IPS-11a (cell line): Measurements from ENCODE around the gene NFYA.
A peak's percentile ranks its signal among the peaks of the same experiment; 100 is the strongest.

Experiments used
- H3K4me3 ChIP-seq: one replicate; pipeline ENCODE4 v1.5.1; 2013; ENCODE audit warnings: low read depth, low read length, control low read depth

Gene NFYA

DNA sequence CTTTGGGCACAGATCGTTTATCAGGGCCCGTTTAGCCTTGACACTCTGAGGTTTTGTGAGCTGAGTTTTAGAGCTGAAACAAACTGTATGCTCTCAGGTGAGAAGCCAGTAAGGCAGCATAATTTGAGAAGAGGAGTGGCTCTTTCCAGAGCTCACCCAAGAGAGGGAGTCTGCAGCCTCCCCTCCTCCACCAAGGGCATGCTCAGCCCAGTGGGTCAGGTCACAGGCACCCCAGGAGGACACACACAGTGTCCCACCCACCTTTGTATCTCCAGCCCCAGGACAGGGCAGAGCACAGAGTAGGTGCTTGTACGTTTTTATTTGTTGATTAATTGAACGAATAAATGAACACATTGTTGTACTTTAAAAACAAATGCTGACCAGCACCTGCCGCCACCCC is 27.1 kb upstream of the NFYA start:
- no peak overlapping the region for H3K4me3 ChIP-seq

GRCh38 chr6:41046084-41046483 is 26.7 kb upstream of the NFYA start:
- H3K4me3 ChIP-seq = no peak overlapping the region

GRCh38 chr6:41047306-41047705 is 25.5 kb upstream of the NFYA start:
- no peak overlapping the region for H3K4me3 ChIP-seq

- H3K4me3 ChIP-seq = no peak overlapping the region
Observed at GRCh38 chr6:41047745-41048732, 24.7 kb upstream of the NFYA start.

- H3K4me3 ChIP-seq = no peak overlapping the region
Observed at GRCh38 chr6:41049521-41049920, 23.3 kb upstream of the NFYA start.

GRCh38 chr6:41049955-41050354 is 22.8 kb upstream of the NFYA start:
- no peak overlapping the region for H3K4me3 ChIP-seq

DNA sequence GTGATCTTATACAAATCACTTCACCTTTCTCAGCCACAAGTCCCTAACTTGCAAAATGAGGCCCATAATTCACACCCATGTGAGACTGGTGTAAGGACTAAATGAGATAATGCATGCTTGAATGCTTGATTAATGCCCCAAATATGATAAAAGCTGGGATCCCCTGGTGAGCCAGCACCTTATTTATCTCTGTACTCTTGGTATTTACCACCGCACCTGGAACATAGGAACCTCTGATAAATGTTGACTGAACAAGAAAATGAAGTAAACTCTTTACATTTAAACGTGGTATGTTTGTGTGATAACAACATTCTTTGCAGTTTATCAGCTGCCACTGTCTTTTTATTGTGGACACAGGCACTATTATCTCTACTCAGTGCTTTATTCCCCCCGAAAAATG is 22.2 kb upstream of the NFYA start:
- H3K4me3 ChIP-seq = no peak overlapping the region

DNA sequence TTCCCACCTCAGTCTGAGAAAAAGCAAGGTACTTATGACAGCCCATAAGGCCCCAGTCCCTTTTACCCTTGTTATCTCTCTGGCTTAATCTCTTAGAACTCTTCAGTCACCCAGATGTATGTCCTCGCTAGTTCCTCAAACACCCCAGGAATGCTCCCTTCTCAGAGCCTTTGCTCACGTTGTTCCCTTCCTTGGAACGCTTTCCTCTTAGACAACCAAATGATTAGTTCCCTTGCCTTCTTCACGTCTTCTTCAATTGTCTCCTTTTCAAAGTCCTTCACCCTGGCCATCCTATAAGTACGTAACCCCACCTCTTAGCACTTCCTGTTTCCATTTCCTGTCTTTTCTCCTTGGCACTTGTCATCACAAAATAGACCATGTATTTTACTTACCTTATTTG is 20.9 kb upstream of the NFYA start:
- H3K4me3 ChIP-seq = no peak overlapping the region

- H3K4me3 ChIP-seq = no peak within 1 kb of the TSS
Observed at GRCh38 chr6:41053041-41053440, 19.7 kb upstream of the NFYA start, which contains the start of gene APOBEC2. TSS of gene APOBEC2 (plus strand) at chr6:41053202. CDS start at chr6:41053348, 146 bp downstream.

DNA sequence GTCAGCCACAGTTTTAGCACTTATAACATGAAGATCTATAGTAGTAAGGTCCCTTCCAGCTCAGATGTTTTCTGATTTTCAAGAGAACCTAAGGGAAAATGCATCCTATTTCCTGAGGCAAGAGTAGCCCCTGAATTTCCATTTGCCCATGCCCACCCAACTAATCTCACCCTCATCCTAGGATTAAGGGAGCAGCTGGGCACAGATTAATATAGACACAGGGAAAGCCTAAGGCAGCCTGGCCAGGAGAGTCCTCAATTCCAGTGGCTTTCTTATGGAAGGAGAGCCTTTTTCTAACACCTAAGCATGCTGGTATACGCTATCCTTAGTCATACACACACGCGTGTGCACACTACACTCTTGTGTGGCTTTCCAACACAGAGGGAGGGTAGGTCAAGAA is 18.3 kb upstream of the NFYA start:
- no peak overlapping the region for H3K4me3 ChIP-seq

DNA sequence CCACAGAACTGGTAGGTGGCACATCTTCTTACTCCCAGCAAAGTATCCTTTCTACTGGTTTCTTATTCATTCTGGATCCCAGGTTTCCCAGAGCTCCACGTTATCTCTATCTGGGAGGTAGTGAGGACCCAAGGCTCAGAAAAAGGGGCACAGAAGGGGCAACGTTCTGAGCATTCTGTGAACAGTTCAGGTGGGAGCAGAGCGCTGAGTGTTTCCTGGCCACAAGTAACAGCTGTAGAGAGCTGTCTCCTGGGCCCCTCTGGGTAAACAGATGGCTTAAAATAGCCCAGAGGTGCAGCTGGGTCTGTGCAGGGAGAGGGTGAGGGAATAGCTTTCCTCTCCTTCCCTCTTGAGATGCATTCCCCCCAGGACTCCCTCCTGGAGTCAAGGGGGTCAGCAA is 17.6 kb upstream of the NFYA start:
- no peak overlapping the region for H3K4me3 ChIP-seq

DNA sequence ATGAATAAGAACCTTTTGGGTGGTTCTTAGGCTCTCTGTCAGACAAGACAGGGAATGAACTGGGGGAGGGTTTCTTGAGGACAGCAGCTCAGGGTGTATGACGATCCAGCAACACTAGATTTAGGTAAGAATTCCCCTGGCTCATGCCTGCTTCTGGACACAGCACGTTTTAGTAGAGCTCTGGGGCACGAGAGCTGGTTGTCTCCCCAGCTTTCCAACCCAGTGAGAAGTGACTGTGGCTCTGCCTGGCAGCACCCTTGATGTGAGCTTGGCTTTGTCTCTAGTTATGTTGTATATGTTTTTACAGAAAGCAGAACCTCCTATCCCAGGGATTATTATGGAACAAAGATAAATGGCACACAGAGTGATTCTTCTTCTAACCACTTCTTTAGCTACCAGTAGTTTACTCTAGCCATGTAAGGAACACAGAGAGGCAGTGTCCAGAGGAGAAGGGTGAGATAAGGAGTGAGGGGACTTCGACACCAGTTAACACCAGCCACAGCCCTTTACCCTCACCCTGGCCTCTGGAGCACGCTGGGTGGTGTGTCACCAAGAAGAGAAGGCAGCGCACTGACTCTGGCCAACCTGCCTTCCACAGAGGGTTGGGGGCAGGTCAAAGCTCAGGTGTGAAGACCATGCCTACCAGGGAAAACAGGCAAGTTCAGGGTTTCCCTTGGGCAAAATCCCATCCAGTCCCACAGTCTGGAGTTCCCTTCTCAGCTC is 15.8 kb upstream of the NFYA start:
- H3K4me3 ChIP-seq = no peak overlapping the region

GRCh38 chr6:41058783-41059181 is 14.0 kb upstream of the NFYA start:
- H3K4me3 ChIP-seq = no peak overlapping the region

DNA sequence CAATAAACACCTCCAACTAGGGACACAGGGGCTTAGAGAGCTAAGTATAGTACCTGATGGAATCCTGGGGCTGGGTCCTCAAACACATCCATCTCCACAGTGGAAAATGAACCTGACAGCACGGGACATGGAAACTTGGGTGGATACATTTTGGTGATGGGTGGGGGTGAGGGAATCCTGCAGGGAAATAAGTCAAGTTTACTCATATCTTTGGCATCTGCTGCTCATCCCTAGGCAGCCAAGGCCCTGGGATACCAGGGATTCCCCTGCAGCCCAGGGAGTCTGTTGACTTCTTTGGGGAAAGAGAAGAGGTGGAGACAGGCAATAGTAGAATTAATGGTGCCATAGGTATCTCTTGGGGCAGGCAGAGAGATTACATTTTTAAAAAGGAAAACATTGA is 13.2 kb upstream of the NFYA start:
- no peak overlapping the region for H3K4me3 ChIP-seq

DNA sequence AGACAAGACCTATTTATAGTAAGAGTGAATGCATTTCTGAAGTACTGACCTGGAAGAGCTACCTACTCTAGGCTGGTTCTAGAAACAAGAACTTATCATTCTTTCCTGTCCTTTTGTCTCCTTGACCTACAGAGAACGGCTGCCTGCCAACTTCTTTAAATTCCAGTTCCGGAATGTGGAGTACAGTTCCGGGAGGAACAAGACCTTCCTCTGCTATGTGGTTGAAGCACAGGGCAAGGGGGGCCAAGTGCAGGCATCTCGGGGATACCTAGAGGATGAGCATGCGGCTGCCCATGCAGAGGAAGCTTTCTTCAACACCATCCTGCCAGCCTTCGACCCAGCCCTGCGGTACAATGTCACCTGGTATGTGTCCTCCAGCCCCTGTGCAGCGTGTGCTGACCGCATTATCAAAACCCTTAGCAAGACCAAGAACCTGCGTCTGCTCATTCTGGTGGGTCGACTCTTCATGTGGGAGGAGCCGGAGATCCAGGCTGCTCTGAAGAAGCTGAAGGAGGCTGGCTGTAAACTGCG is 11.5 kb upstream of the NFYA start:
- H3K4me3 ChIP-seq = no peak overlapping the region

DNA sequence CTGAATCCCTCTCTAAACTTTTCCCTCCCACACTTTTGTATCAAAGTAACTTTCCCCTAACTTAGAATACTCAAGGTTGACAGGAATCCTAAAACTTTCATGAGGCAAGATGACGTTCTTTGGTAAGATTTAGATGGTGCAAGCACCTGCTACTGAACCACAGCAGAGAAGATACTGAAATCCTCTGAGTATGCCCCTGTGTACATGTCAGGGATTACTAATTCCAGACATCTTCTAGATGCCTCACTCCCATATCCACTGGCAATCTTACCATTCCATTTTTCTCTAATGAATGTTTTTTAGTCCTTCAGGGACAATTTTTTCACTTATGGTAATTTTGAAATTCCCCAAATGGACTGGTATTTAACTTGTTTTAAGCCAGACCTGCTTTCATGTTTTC is 10.7 kb upstream of the NFYA start:
- no peak overlapping the region for H3K4me3 ChIP-seq

DNA sequence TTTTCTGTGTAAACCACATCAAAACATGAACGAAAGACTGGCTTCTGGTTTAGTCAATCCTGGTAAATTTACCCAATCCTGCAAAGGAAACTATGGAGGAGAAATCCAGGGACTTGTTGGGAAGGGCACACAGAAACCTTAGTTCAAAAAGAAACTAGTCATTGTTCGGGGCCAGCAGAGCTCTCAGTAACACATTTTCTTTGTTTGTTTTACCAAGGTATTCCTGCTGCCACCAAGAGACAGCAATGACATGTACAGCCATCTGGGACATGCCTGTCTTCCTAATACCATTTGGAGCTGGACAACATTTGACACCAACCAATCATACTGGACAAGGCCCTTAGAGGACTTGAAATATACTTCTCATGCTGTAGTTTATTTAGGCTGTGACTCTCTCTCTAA is 8.9 kb upstream of the NFYA start:
- no peak overlapping the region for H3K4me3 ChIP-seq

DNA sequence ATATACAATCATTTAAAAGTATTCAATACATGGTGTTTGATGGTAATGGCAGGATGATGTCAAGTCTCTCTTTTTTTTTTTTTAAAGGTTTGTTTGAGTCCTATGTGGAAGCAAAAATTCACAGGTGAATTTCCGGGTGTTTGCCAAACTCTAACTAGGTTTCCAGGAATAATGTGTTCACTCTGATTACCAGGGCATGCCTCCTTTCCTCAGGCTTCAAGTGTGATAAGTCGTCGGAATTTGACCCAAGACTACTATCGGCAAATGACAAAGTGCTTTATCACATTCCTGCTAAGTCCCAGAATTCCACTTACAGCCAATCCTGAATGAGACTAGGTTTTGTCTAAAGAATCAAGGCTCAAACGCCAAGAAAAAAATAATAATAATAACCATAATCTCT is 7.9 kb upstream of the NFYA start:
- no peak overlapping the region for H3K4me3 ChIP-seq

- H3K4me3 ChIP-seq = no peak overlapping the region
Observed at GRCh38 chr6:41065550-41066026, 7.2 kb upstream of the NFYA start.

GRCh38 chr6:41066867-41067304 is 5.9 kb upstream of the NFYA start:
- no peak overlapping the region for H3K4me3 ChIP-seq

DNA sequence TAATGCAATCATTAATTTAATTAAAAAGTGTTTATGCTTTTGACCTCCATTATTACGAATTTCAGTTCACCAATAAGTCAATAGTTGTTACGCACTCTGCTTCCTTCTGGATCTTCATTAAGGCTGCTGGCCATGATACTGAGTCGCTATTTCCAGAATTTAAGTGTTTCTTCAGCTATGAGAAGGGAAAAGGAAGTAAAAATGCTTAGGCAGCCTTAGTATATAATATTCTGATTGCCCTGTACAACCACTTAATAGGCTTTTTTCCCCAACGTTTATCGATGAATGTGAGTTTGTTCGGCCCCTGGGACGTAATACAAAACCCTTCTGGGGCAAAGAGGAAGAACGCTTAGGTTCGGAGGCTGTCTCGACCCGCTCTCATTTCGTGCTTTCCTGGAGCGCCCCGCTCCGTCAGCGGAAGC is 1.3 kb upstream of the NFYA start:
- peak overlapping the region; percentile 89 for H3K4me3 ChIP-seq
